T-cell (primary cell): ENCODE measurements around the gene SPRY4. TPM values are rescaled to one million over a fixed set of nuclear protein-coding genes. Genes with fewer than 3 reads are reported as not detected.
A peak's percentile ranks its signal among the peaks of the same experiment; 100 is the strongest.
"Not testable (repeated sequence)": the region's sequence is repeated elsewhere in the genome, so short reads cannot be mapped to it uniquely, and the experiment has no call there.

Experiments used
- ATAC-seq, 4 experiments: fragments of 200-7000 bp in 3 of 4; fragments of 150-1000 bp in 1 of 4; cut with Tn5 transposase; replicated peaks in 1 of 4; 1 replicate in 3 of 4; 2 replicates in 1 of 4; pipeline ENCODE4 v1.10.0; 2021; ENCODE audit warnings: moderate library complexity in 3 of 4, mild to moderate bottlenecking in 2 of 4, moderate number of reproducible peaks in 1 of 4
- CTCF ChIA-PET, 2 donors: fragments of 300-600 bp; sonication (Branson Sonifier 250); formaldehyde crosslinking; loops; one replicate each; lab custom pipeline; 2022; ENCODE audit warnings: antibody characterized with exemption in 2 of 2; lab: Charles Lee
- POLR2A ChIA-PET, 2 donors: fragments of 300-600 bp; sonication (Branson Sonifier 250); formaldehyde crosslinking; loops; one replicate each; lab custom pipeline; 2022; ENCODE audit warnings: antibody characterized with exemption in 2 of 2; lab: Charles Lee
- DNase-seq, 35 experiments: peaks; one replicate each; pipeline versions ENCODE4 v3.0.0 to v3.0.0-alpha.2; 2013 to 2023
- H3K27ac ChIP-seq: one replicate; pipeline ENCODE4 v1.5.1; 2013; ENCODE audit warnings: low read length
- H3K27me3 ChIP-seq, 2 experiments: replicated peaks in 1 of 2; 1 replicate in 1 of 2; 2 replicates in 1 of 2; pipeline versions ENCODE4 v1.6.1 to v1.7.0; 2013; ENCODE audit warnings: low read length in 1 of 2, mixed read lengths in 1 of 2; ENCODE audit not compliant: control insufficient read depth in 2 of 2, insufficient read depth in 2 of 2; ENCODE audit errors: extremely low read depth in 1 of 2
- H3K36me3 ChIP-seq, 2 donors: 1 replicate in 1 of 2; 2 replicates in 1 of 2; pipeline versions ENCODE4 v1.6.1 to v1.7.0; 2013; ENCODE audit warnings: low read length in 1 of 2; ENCODE audit not compliant: control insufficient read depth in 2 of 2, insufficient read depth in 1 of 2; ENCODE audit errors: extremely low read depth in 1 of 2
- H3K4me1 ChIP-seq, 2 experiments: 1 replicate in 1 of 2; 2 replicates in 1 of 2; pipeline versions ENCODE4 v1.6.1 to v1.7.0; 2013; ENCODE audit warnings: low read length in 2 of 2, mixed read lengths in 1 of 2; ENCODE audit not compliant: insufficient read depth in 2 of 2, control insufficient read depth in 1 of 2; ENCODE audit errors: extremely low read depth in 1 of 2
- H3K4me3 ChIP-seq, 2 donors: 1 replicate in 1 of 2; 2 replicates in 1 of 2; pipeline versions ENCODE4 v1.5.1 to v1.7.0; 2013; ENCODE audit warnings: mild to moderate bottlenecking in 2 of 2, low read length in 1 of 2, moderate library complexity in 1 of 2; ENCODE audit not compliant: control insufficient read depth in 1 of 2; ENCODE audit errors: extremely low read depth in 1 of 2
- H3K9me3 ChIP-seq: 2 replicates; pipeline ENCODE4 v1.7.0; 2013
- H3K27ac Mint-ChIP-seq, 2 donors: one replicate each; pipeline ENCODE4 v1.8.0; 2020 to 2021; ENCODE audit warnings: mild to moderate bottlenecking in 2 of 2, mixed read lengths in 2 of 2
- H3K27me3 Mint-ChIP-seq, 2 donors: one replicate each; pipeline ENCODE4 v1.8.0; 2021 to 2022; ENCODE audit warnings: mixed read lengths in 2 of 2
- H3K36me3 Mint-ChIP-seq: one replicate; pipeline ENCODE4 v1.8.0; 2021; ENCODE audit warnings: mixed read lengths
- H3K4me1 Mint-ChIP-seq, 3 donors: one replicate each; pipeline ENCODE4 v1.8.0; 2020 to 2022; ENCODE audit warnings: mixed read lengths in 3 of 3, mild to moderate bottlenecking in 1 of 3
- H3K4me3 Mint-ChIP-seq, 3 donors: one replicate each; pipeline ENCODE4 v1.8.0; 2020 to 2022; ENCODE audit warnings: mild to moderate bottlenecking in 3 of 3, mixed read lengths in 3 of 3, moderate library complexity in 3 of 3
- H3K9me3 Mint-ChIP-seq, 3 donors: one replicate each; pipeline ENCODE4 v1.8.0; 2020 to 2022; ENCODE audit warnings: mixed read lengths in 3 of 3
- WGBS: methylation state at CpG from one replicate; pipeline ENCODE4 v1.1.5; 2013; ENCODE audit warnings: missing lambda C conversion rate; ENCODE audit not compliant: insufficient coverage; 5-methylcytosine and 5-hydroxymethylcytosine counted together
- total RNA-seq, 35 experiments: library from RNA in 6 of 35; stranded (reverse) in 6 of 35; fragments of 120-200 nt in 1 of 35; gene quantifications; one replicate each; pipeline versions ENCODE4 v1.2.1 to v1.2.4 and lab custom pipeline; 2013 to 2026

Gene SPRY4
- total RNA-seq, 5 donors from 2014 or later (not counting 1 experiment from before 2014, with no cell fraction given) = 0.10 to 0.57 (median 0.28) TPM; not detected in 1

- Histone ChIP-seq H3K4me1 (peaks cover 29 to 33% of the 10 kb centered on the region in 2 experiments), H3K27me3 (peaks cover 0 to 12% of the 10 kb centered on the region in 2 experiments), H3K36me3 (no peaks in the 10 kb centered on the region), H3K27ac (peak overlapping the region; percentile 60), H3K4me3 (peak overlapping the region; percentile 64 to 74), H3K9me3 (no peaks in the 10 kb centered on the region)
- peak; percentile 73 to 91 (median 83) for DNase-seq
- 0% methylated on average over 49 of the region's 82 CpGs for WGBS
- Mint-ChIP-seq H3K9me3 (no peaks in the 10 kb centered on the region), H3K4me1 (peaks cover 49 to 58% (median 52%) of the 10 kb centered on the region in 3 donors), H3K36me3 (no peaks in the 10 kb centered on the region), H3K27ac (peak overlapping the region; percentile 55 to 66), H3K4me3 (peak overlapping the region; percentile 80 to 82 (median 82)), H3K27me3 (no peaks in the 10 kb centered on the region)
- ChIA-PET POLR2A (interaction anchor here in 1 of 2 donors (0.5 to 0.9 kb wide), 3 partner anchors 104 to 535 kb away, joined by 3 to 4 read pairs (median 3); no protein-coding TSS in a partner anchor), CTCF (interaction anchor here in 1 of 2 donors (0.6 to 1.3 kb wide), 3 partner anchors 133 to 362 kb away, joined by 3 to 5 read pairs (median 4); no protein-coding TSS in a partner anchor)
- ATAC-seq = peak; percentile 87 to 91 (median 89)
These were observed 32.1 kb upstream of the SPRY4 start for GRCh38 chr5:142356716-142357468.

GRCh38 chr5:142356349-142356715 is 31.5 kb upstream of the SPRY4 start:
- Histone ChIP-seq H3K36me3 (no peaks in the 10 kb centered on the region), H3K4me3 (peak overlapping the region; percentile 63 to 74), H3K4me1 (peaks cover 29 to 33% of the 10 kb centered on the region in 2 experiments), H3K27ac (peak overlapping the region; percentile 60), H3K9me3 (no peaks in the 10 kb centered on the region), H3K27me3 (peaks cover 0 to 12% of the 10 kb centered on the region in 2 experiments)
- Mint-ChIP-seq H3K9me3 (no peaks in the 10 kb centered on the region), H3K27ac (peak overlapping the region; percentile 76 to 79), H3K36me3 (no peaks in the 10 kb centered on the region), H3K4me1 (peaks cover 49 to 58% (median 52%) of the 10 kb centered on the region in 3 donors), H3K27me3 (no peaks in the 10 kb centered on the region), H3K4me3 (peak overlapping the region; percentile 80 to 82 (median 82))
- DNase-seq (no peak), ATAC-seq (no peak)
- CTCF ChIA-PET = interaction anchor here in 1 of 2 donors (0.6 kb wide), 2 partner anchors 133 to 361 kb away, joined by 4 to 5 read pairs; no protein-coding TSS in a partner anchor
- POLR2A ChIA-PET = no interaction called here
- no CpG with 5 or more reads among the region's 14 CpGs for WGBS

GRCh38 chr5:142353071-142353472 is 28.3 kb upstream of the SPRY4 start:
- Mint-ChIP-seq H3K9me3 (no peaks in the 10 kb centered on the region), H3K4me3 (no peak overlapping the region), H3K27ac (no peak overlapping the region), H3K27me3 (no peaks in the 10 kb centered on the region), H3K36me3 (no peaks in the 10 kb centered on the region), H3K4me1 (peaks cover 21 to 31% (median 26%) of the 10 kb centered on the region in 3 donors)
- peaks cover 19 to 21% of the 10 kb centered on the region in 2 experiments for H3K4me1 ChIP-seq
- no peak for ATAC-seq
- ChIA-PET CTCF (interaction anchor here (0.6 kb wide), 2 partner anchors 19 to 514 kb away, joined by 3 read pairs; no protein-coding TSS in a partner anchor), POLR2A (interaction anchor here in 1 of 2 donors (0.5 kb wide), 1 partner anchor 19 kb away, joined by 3 read pairs; no protein-coding TSS in a partner anchor)
- DNase-seq = no peak
- 82% methylated on average over 2 of the region's 4 CpGs for WGBS
- H3K36me3 ChIP-seq = no peaks in the 10 kb centered on the region
- no peak overlapping the region for H3K4me3 ChIP-seq
- peaks cover 0 to 10% of the 10 kb centered on the region in 2 experiments for H3K27me3 ChIP-seq
- H3K9me3 ChIP-seq = no peaks in the 10 kb centered on the region
- no peak overlapping the region for H3K27ac ChIP-seq

- H3K9me3 ChIP-seq = no peaks in the 10 kb centered on the region
- DNase-seq (no peak), ATAC-seq (peak in 1 of 4 experiments; percentile 29)
- Mint-ChIP-seq H3K36me3 (no peaks in the 10 kb centered on the region), H3K4me3 (no peak overlapping the region), H3K4me1 (peaks cover 10 to 14% (median 11%) of the 10 kb centered on the region in 3 donors), H3K9me3 (peaks cover 0 to 6% (median 4%) of the 10 kb centered on the region in 3 donors), H3K27ac (no peak overlapping the region), H3K27me3 (no peaks in the 10 kb centered on the region)
- peaks cover 0 to 2% of the 10 kb centered on the region in 2 experiments for H3K4me1 ChIP-seq
- H3K27ac ChIP-seq = no peak overlapping the region
- no peak overlapping the region for H3K4me3 ChIP-seq
- ChIA-PET POLR2A (interaction anchor here (0.6 kb wide), 2 partner anchors 70 to 126 kb away, joined by 3 to 4 read pairs; no protein-coding TSS in a partner anchor), CTCF (no interaction called here)
- no peaks in the 10 kb centered on the region for H3K36me3 ChIP-seq
- no peaks in the 10 kb centered on the region for H3K27me3 ChIP-seq
These were observed 25.2 kb upstream of the SPRY4 start for GRCh38 chr5:142350021-142350420.

- Mint-ChIP-seq H3K36me3 (peaks cover 6% of the 10 kb centered on the region), H3K4me1 (no peaks in the 10 kb centered on the region), H3K27me3 (no peaks in the 10 kb centered on the region), H3K27ac (no peak overlapping the region), H3K9me3 (peaks cover 6 to 20% (median 19%) of the 10 kb centered on the region in 3 donors), H3K4me3 (no peak overlapping the region)
- no peak for ATAC-seq
- Histone ChIP-seq H3K4me1 (no peaks in the 10 kb centered on the region), H3K27me3 (no peaks in the 10 kb centered on the region), H3K27ac (no peak overlapping the region), H3K9me3 (peaks cover 4% of the 10 kb centered on the region), H3K36me3 (no peaks in the 10 kb centered on the region), H3K4me3 (no peak overlapping the region)
- CTCF ChIA-PET = no interaction called here
- WGBS = no CpG with 5 or more reads among the region's 2 CpGs
- POLR2A ChIA-PET = no interaction called here
- no peak for DNase-seq
These were observed 21.9 kb upstream of the SPRY4 start for GRCh38 chr5:142346706-142347105.

- H3K4me1 ChIP-seq, H3K4me1 Mint-ChIP-seq, H3K4me3 ChIP-seq, H3K27me3 Mint-ChIP-seq, DNase-seq, H3K27ac ChIP-seq, ATAC-seq, H3K27me3 ChIP-seq, H3K36me3 ChIP-seq, H3K9me3 ChIP-seq, H3K4me3 Mint-ChIP-seq, H3K27ac Mint-ChIP-seq, H3K36me3 Mint-ChIP-seq: not testable (repeated sequence)
- 100% methylated on average over 1 of the region's 3 CpGs for WGBS
- H3K9me3 Mint-ChIP-seq = peaks cover 6 to 20% (median 19%) of the 10 kb centered on the region in 3 donors
- ChIA-PET CTCF (interaction anchor here in 1 of 2 donors (0.7 kb wide), 1 partner anchor 203 kb away, joined by 3 read pairs; no protein-coding TSS in a partner anchor), POLR2A (interaction anchor here (0.6 to 0.7 kb wide), 2 partner anchors 73 to 511 kb away, joined by 3 to 5 read pairs; no protein-coding TSS in a partner anchor)
These were observed 20.1 kb upstream of the SPRY4 start for GRCh38 chr5:142344915-142345314.
